Measurements from ENCODE around the gene SOD3.

The SOD3 gene

GRCh38 chr4:24805566-24805965 lies 10.2 kb downstream of the SOD3 start:
- DNase-seq, result no peak

GRCh38 chr4:24806206-24806990 lies 11.0 kb downstream of the SOD3 start:
- no peak for DNase-seq

- DNase-seq, result no peak
These were observed 12.2 kb downstream of the SOD3 start for GRCh38 chr4:24807611-24808010.

- no peak for DNase-seq
These were observed 12.9 kb downstream of the SOD3 start for GRCh38 chr4:24808261-24808660.

- no peak for DNase-seq
These were observed 13.6 kb downstream of the SOD3 start for GRCh38 chr4:24808955-24809354.

GRCh38 chr4:24809376-24809775 lies 14.0 kb downstream of the SOD3 start:
- DNase-seq, result no peak

GRCh38 chr4:24809815-24810405 lies 14.5 kb downstream of the SOD3 start:
- no peak for DNase-seq

- no peak for DNase-seq
These were observed 15.7 kb downstream of the SOD3 start for GRCh38 chr4:24810871-24811631.

- no peak for DNase-seq
These were observed 18.4 kb downstream of the SOD3 start for GRCh38 chr4:24813732-24814131.

- no peak for DNase-seq
These were observed 21.4 kb downstream of the SOD3 start for GRCh38 chr4:24816797-24817196.

GRCh38 chr4:24820541-24820940 lies 25.2 kb downstream of the SOD3 start:
- no peak for DNase-seq

- no peak for DNase-seq
These were observed 29.3 kb downstream of the SOD3 start for GRCh38 chr4:24824720-24825119.

GRCh38 chr4:24831637-24832036 lies 36.3 kb downstream of the SOD3 start:
- DNase-seq, result no peak

- DNase-seq, result no peak
These were observed 40.3 kb downstream of the SOD3 start for GRCh38 chr4:24835696-24836095.

- DNase-seq, result no peak
These were observed 41.4 kb downstream of the SOD3 start for GRCh38 chr4:24836661-24837242.

GRCh38 chr4:24837336-24837735 lies 42.0 kb downstream of the SOD3 start:
- DNase-seq, result no peak

GRCh38 chr4:24837781-24838180 lies 42.4 kb downstream of the SOD3 start:
- DNase-seq, result no peak

- DNase-seq, result no peak
These were observed 45.0 kb downstream of the SOD3 start for GRCh38 chr4:24840362-24840761.

- DNase-seq, result no peak
These were observed 45.6 kb downstream of the SOD3 start for GRCh38 chr4:24840826-24841543.

GRCh38 chr4:24842356-24842755 lies 47.0 kb downstream of the SOD3 start:
- no peak for DNase-seq

GRCh38 chr4:24843096-24843495 lies 47.7 kb downstream of the SOD3 start:
- no peak for DNase-seq

GRCh38 chr4:24845132-24845531 lies 49.8 kb downstream of the SOD3 start:
- DNase-seq, result no peak

- no peak for DNase-seq
These were observed 50.5 kb downstream of the SOD3 start for GRCh38 chr4:24845902-24846301.
